ENCODE data around the gene CNIH1. TPM values are rescaled to one million over a fixed set of nuclear protein-coding genes. Genes with fewer than 3 reads are reported as not detected.

Gene CNIH1
- total and polyA plus RNA-seq, 2 of the 13 experiments (the other 11 are each of a cell fraction or from before 2014, with no cell fraction given): 166 to 421 TPM

DNA sequence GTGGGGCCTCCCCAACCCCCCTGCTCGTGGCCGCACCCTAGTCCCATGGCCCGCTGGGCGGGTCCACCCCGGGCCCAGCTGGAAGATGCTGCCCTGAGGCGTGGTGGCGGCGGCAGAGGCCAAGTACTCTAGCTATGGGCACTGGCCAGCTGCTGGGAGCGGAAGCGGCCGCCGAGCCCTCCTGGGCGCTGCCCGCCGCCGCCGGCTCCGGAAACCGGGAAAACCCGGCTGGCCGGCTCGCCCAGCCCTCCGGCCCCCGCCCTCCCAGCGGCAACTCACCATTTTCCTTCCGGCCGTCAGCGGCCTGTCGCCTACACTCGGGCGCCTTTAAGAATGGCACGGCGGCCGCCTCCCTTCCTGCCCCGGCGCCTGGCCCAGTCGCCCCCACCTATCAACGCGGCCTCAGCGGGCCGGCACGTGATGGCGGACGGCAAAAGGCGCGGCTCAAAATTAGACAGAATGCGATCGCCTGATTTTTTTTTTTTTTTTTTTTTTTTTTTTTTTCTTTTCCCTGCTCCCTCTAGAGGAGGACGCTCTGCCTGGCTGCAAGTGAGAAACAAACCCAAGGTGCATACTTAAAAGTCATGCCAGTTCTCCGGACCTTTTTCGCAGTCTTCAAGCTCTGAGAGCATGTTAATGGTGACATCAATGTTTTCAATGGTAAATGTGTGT is 47.6 kb upstream of the CNIH1 start, which contains the start of gene GMFB (continued):
- TF ChIP-seq ARID4A (CRISPR knock-in tag; IDR thresholded peaks at IDR 0.05; ENCODE audit: borderline replicate concordance) (peak; percentile 76), ZNF446 (CRISPR knock-in tag; IDR thresholded peaks at IDR 0.05) (peak; percentile 43; the same call in 1 of the 2 replicates), MAFG (CRISPR knock-in tag; IDR thresholded peaks at IDR 0.05) (no peak), ZNF644 (CRISPR knock-in tag; IDR thresholded peaks at IDR 0.05; ENCODE audit: low read depth) (0 out of 2 replicates have a peak, but pooled peaks have one; percentile 13), WIZ (CRISPR knock-in tag; IDR thresholded peaks at IDR 0.05) (no peak), KDM3A (CRISPR knock-in tag; IDR thresholded peaks at IDR 0.05; ENCODE audit: low read depth) (peak; percentile 80; the same call in 1 of the 2 replicates), ZFP82 (CRISPR knock-in tag; IDR thresholded peaks at IDR 0.05; ENCODE audit: borderline replicate concordance) (peak; percentile 56; the same call in 1 of the 2 replicates), FIP1L1 (IDR thresholded peaks at IDR 0.05; ENCODE audit: borderline replicate concordance, insufficient read depth, low read depth, low read length) (no peak), ZNF572 (CRISPR knock-in tag; IDR thresholded peaks at IDR 0.05) (peak; percentile 61; the same call in 1 of the 2 replicates), ZNF276 (CRISPR knock-in tag; IDR thresholded peaks at IDR 0.05; ENCODE audit: low read depth) (no peak), CREB1 (IDR thresholded peaks at IDR 0.05) (no peak), CREB1 (CRISPR knock-in tag; IDR thresholded peaks at IDR 0.05) (peak; percentile 39; the same call in 1 of the 2 replicates), HCFC1 (IDR thresholded peaks at IDR 0.05; ENCODE audit: low read depth, low read length) (peak; percentile 22; the same call in 1 of the 2 replicates), RNF2 (conservative IDR thresholded peaks at IDR 0.05; ENCODE audit: low read depth) (no peak), ZFX (CRISPR knock-in tag; IDR thresholded peaks at IDR 0.05; ENCODE audit: low read depth) (peak; percentile 88), ZNF670 (CRISPR knock-in tag; IDR thresholded peaks at IDR 0.05; ENCODE audit: borderline replicate concordance) (peak; percentile 64; the same call in 1 of the 2 replicates), RBM39 (IDR thresholded peaks at IDR 0.05; ENCODE audit: low read depth, low read length, poor library complexity, severe bottlenecking) (peak; percentile 83), KMT2B (CRISPR knock-in tag; IDR thresholded peaks at IDR 0.05) (peak; percentile 67; the same call in 1 of the 2 replicates), CBFB (CRISPR knock-in tag; IDR thresholded peaks at IDR 0.05) (0 out of 2 replicates have a peak, but pooled peaks have one; percentile 7), BORCS8-MEF2B (CRISPR knock-in tag; IDR thresholded peaks at IDR 0.05) (peak; percentile 77; the same call in 1 of the 2 replicates), RARA (CRISPR knock-in tag; IDR thresholded peaks at IDR 0.05) (peak; percentile 12; the same call in 1 of the 2 replicates), KDM4B (CRISPR knock-in tag; IDR thresholded peaks at IDR 0.05) (no peak)
- TF ChIP-seq, protein P1, sequence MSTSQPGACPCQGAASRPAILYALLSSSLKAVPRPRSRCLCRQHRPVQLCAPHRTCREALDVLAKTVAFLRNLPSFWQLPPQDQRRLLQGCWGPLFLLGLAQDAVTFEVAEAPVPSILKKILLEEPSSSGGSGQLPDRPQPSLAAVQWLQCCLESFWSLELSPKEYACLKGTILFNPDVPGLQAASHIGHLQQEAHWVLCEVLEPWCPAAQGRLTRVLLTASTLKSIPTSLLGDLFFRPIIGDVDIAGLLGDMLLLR (CRISPR knock-in tag; IDR thresholded peaks at IDR 0.05): peak; percentile 47; the same call in 1 of the 2 replicates

Measured in HepG2 (cell line).